GM23248 (cell line): ENCODE results near the gene ZNF608. TPM values are rescaled to one million over a fixed set of nuclear protein-coding genes. Genes with fewer than 3 reads are reported as not detected.

Source experiments
- DNase-seq: peaks from one replicate; pipeline ENCODE4 v3.0.0-alpha.2; 2015
- H2AFZ ChIP-seq: fragments of 200-600 bp; sonication (generic); 2 replicates; pipeline ENCODE4 v1.6.1; 2016; ENCODE audit warnings: antibody characterized with exemption
- H3F3A ChIP-seq: fragments of 200-600 bp; sonication (generic); 2 replicates; pipeline ENCODE4 v1.6.1; 2016; ENCODE audit warnings: mild to moderate bottlenecking, antibody characterized with exemption, mixed run types; ENCODE audit not compliant: insufficient read depth
- H3K27ac ChIP-seq: fragments of 200-600 bp; sonication (generic); 2 replicates; pipeline ENCODE4 v1.5.1; 2016; ENCODE audit warnings: mild to moderate bottlenecking
- H3K27me3 ChIP-seq: fragments of 200-600 bp; sonication (generic); replicated peaks from 2 replicates; pipeline ENCODE4 v1.6.1; 2016; ENCODE audit warnings: mild to moderate bottlenecking; ENCODE audit not compliant: insufficient read depth
- H3K36me3 ChIP-seq: fragments of 200-600 bp; sonication (generic); 2 replicates; pipeline ENCODE4 v1.6.1; 2016; ENCODE audit warnings: low read depth, mild to moderate bottlenecking
- H3K4me1 ChIP-seq: fragments of 200-600 bp; sonication (generic); 2 replicates; pipeline ENCODE4 v1.6.1; 2016; ENCODE audit warnings: mild to moderate bottlenecking; ENCODE audit not compliant: insufficient read depth
- H3K4me2 ChIP-seq: fragments of 200-600 bp; sonication (generic); one replicate; pipeline ENCODE4 v1.6.1; 2016; ENCODE audit warnings: mild to moderate bottlenecking; ENCODE audit not compliant: unreplicated experiment
- H3K4me3 ChIP-seq: fragments of 200-600 bp; sonication (generic); 2 replicates; pipeline ENCODE4 v1.5.1; 2016; ENCODE audit warnings: mild to moderate bottlenecking
- H3K79me2 ChIP-seq: fragments of 200-600 bp; sonication (generic); 2 replicates; pipeline ENCODE4 v1.6.1; 2016; ENCODE audit warnings: mild to moderate bottlenecking; ENCODE audit not compliant: insufficient read depth
- H3K9ac ChIP-seq: fragments of 200-600 bp; sonication (generic); 2 replicates; pipeline ENCODE4 v1.6.1; 2016; ENCODE audit warnings: mild to moderate bottlenecking
- H3K9me2 ChIP-seq: fragments of 200-600 bp; sonication (generic); 2 replicates; pipeline ENCODE4 v1.6.1; 2016; ENCODE audit warnings: mixed run types, mild to moderate bottlenecking, moderate library complexity; ENCODE audit not compliant: insufficient read depth
- H3K9me3 ChIP-seq: fragments of 200-600 bp; sonication (generic); one replicate; pipeline ENCODE4 v1.6.1; 2017; ENCODE audit warnings: low read depth
- H4K20me1 ChIP-seq: fragments of 200-600 bp; sonication (generic); 2 replicates; pipeline ENCODE4 v1.6.0; 2016; ENCODE audit not compliant: insufficient read depth
- EZH2 ChIP-seq: fragments of 200-600 bp; sonication (generic); IDR thresholded peaks from 2 replicates; pipeline ENCODE4 v1.6.1; 2018; ENCODE audit warnings: antibody characterized with exemption, mild to moderate bottlenecking; ENCODE audit not compliant: insufficient read depth, poor library complexity, severe bottlenecking
- EZH2phosphoT487 ChIP-seq: fragments of 200-600 bp; sonication (generic); IDR thresholded peaks from 2 replicates; pipeline ENCODE4 v1.6.1; 2018; ENCODE audit warnings: antibody characterized with exemption, moderate library complexity, mild to moderate bottlenecking, low read depth; ENCODE audit not compliant: insufficient read depth
- WGBS, 2 experiments: methylation state at CpG; one replicate each; pipeline ENCODE4 v1.1.6; 2015 to 2017; ENCODE audit warnings: low lambda C conversion rate in 2 of 2, low coverage in 1 of 2; ENCODE audit errors: missing lambda C conversion rate in 2 of 2; 5-methylcytosine and 5-hydroxymethylcytosine counted together
- in situ Hi-C: fragments of 300-500 bp; cut with MboI; formaldehyde crosslinking; loops from 2 replicates; pipeline ENCODE4 v1.15.0; 2020
- polyA plus RNA-seq: library from polyadenylated mRNA; unstranded; fragments of >200 nt; fragmentation: Nextera tagmentation; extraction: Ambion mirVana; gene quantifications from 2 replicates; pipeline ENCODE4 v1.2.1, GENCODE V29; 2016
- total RNA-seq: library from RNA; depleted of rRNA; stranded (reverse); fragments of >200 nt; shearing (Covaris generic); gene quantifications from 2 replicates; pipeline ENCODE4 v1.2.3, GENCODE V29; 2014

Gene ZNF608
- total and polyA plus RNA-seq, 2 experiments from 2014 or later, result 1.4 to 2.4 TPM

DNA sequence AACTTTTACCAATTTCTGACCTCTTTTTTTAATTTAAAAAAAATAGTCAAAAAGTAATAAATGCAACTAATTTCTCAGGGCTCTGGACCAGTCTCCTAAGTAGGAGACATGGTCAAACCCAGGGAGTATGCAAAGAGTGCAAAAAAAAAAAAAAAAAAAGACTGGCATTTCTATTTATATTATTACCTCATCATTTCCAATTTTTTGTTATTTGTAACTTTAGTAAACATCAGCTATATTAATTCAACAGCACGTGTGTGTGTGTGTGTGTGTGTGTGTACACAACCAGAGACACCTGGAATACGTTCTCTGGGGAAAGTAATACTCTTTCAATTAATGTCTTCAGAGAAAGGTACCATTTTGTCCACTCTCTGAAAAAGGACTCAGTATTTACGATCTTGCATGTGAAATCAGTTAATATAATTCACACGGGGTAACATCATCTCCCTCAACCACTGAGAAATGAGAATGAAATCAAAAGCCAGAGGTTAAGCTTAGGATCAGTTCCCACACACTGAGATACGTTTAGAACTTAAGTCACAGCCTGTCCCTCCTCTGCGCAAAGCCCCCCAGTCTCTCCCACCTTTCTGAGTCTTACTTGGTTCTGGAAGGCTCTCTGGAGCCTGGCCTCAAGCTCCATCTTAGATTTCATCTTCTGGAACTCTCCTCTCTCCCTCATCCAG is 21.9 kb downstream of the ZNF608 start:
- WGBS, 2 experiments, result 81 to 87% methylated on average over 6 of the region's 6 CpGs
- no peaks in the 10 kb centered on the region for H3F3A ChIP-seq
- H3K27ac ChIP-seq, result no peak overlapping the region

DNA sequence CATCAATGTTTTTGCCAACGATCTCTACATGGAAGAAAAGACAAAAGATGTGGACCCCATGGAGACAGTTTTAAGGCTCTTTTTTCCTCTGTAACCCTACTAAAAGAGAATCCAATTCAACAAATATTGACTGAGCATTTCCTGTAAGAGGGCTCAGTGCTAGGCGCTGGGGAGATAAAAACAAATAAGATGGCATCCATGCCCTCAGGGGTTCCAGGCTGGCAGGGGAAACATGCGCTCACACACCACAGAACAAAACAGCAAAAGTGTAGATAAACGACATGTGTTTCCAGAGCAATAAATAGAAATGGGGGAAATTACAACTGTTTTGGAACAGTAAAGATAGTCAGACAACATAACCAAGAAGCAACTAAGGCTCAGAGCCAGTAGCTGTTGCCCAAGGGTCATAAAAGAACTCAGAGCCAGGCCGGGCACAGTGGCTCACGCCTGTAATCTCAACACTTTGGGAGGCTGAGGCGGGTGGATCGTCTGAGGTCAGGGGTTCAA is 25.2 kb downstream of the ZNF608 start:
- Histone ChIP-seq H3K27me3 (no peaks in the 10 kb centered on the region), H3K79me2 (no peaks in the 10 kb centered on the region), H3F3A (no peaks in the 10 kb centered on the region), H4K20me1 (no peaks in the 10 kb centered on the region), H3K4me2 (no peak overlapping the region), H3K9me2 (no peaks in the 10 kb centered on the region), H3K27ac (no peak overlapping the region), H2AFZ (no peak overlapping the region), H3K9me3 (no peaks in the 10 kb centered on the region), H3K4me1 (no peaks in the 10 kb centered on the region), H3K9ac (no peak overlapping the region), H3K4me3 (no peak overlapping the region), H3K36me3 (no peaks in the 10 kb centered on the region)
- 52 to 54% methylated on average over 8 of the region's 8 CpGs for WGBS, 2 experiments
- in situ Hi-C loops, result no loop called here
- no peak for DNase-seq
- TF ChIP-seq EZH2phosphoT487, result no peak
- TF ChIP-seq EZH2, result no peak

More for the DNA sequence above, 21.9 kb downstream of the ZNF608 start:
- no peak overlapping the region for H2AFZ ChIP-seq
- no peak for DNase-seq
- H3K4me1 ChIP-seq, result no peaks in the 10 kb centered on the region
- in situ Hi-C loops, result no loop called here
- H3K36me3 ChIP-seq, result no peaks in the 10 kb centered on the region
- H3K79me2 ChIP-seq, result no peaks in the 10 kb centered on the region; the same call in 1 of the 2 replicates
- no peaks in the 10 kb centered on the region for H3K9me2 ChIP-seq
- H3K9ac ChIP-seq, result no peak overlapping the region
- no peaks in the 10 kb centered on the region for H4K20me1 ChIP-seq
- no peak for TF ChIP-seq EZH2phosphoT487
- no peak for TF ChIP-seq EZH2
- H3K4me3 ChIP-seq, result no peak overlapping the region
- no peak overlapping the region for H3K4me2 ChIP-seq
- no peaks in the 10 kb centered on the region for H3K9me3 ChIP-seq
- no peaks in the 10 kb centered on the region for H3K27me3 ChIP-seq

- Histone ChIP-seq H2AFZ (no peak overlapping the region), H3K27ac (no peak overlapping the region), H3K9ac (no peak overlapping the region), H3K4me1 (no peaks in the 10 kb centered on the region), H3K9me3 (no peaks in the 10 kb centered on the region), H3K4me3 (no peak overlapping the region), H3K36me3 (no peaks in the 10 kb centered on the region), H3K27me3 (no peaks in the 10 kb centered on the region), H4K20me1 (no peaks in the 10 kb centered on the region), H3K4me2 (no peak overlapping the region), H3K79me2 (no peaks in the 10 kb centered on the region), H3F3A (no peaks in the 10 kb centered on the region), H3K9me2 (no peaks in the 10 kb centered on the region)
- in situ Hi-C loops, result no loop called here
- no peak for TF ChIP-seq EZH2phosphoT487
- no peak for TF ChIP-seq EZH2
- 74 to 79% methylated on average over 4 of the region's 4 CpGs for WGBS, 2 experiments
- no peak for DNase-seq
Measured at GRCh38 chr5:124720593-124720992, 25.8 kb downstream of the ZNF608 start.

DNA sequence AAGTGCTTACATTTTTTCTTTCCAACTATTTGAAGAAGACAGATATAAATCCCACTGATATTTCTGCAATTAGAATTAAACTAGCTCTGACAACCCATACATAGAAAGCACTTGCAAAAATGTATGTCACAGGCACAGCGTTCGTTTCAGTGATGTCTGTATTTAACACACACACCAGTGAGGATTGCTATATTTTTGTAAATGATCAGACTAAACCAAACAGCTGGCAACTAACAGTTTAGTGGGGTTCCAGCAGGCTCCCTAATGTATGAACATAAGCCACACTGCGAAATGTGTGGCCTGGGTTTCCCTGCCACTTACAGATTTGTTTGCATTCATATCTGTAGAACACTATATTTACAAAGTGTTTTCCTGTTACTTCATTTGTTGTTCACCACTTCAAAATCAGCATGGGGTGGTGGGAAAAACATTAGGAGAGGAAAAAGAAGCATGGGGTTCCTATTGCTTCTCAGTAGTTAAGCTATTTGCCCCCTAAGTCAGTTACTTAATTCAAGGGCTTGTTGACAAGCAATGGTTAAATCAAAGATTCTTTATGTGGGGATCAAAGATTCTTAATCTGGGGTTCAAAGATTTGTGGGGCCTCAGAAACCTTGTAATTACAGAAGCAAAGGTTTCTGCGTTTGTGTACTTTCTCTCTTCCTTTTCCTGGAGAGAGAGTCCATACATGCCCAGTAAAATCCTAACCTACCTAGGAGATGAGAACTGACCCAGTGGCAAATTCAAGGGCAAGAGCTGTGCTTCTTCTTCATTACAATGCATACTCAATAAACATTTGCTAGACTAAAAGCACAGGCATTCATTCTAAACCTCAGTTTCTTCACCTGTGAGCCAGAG is 27.1 kb downstream of the ZNF608 start:
- Histone ChIP-seq H4K20me1 (no peaks in the 10 kb centered on the region), H3K4me2 (no peak overlapping the region)
- 92 to 93% methylated on average over 4 of the region's 4 CpGs for WGBS, 2 experiments

More for the DNA sequence above, 27.1 kb downstream of the ZNF608 start:
- TF ChIP-seq EZH2 (no peak), EZH2phosphoT487 (no peak)
- H3K27me3 ChIP-seq, result no peaks in the 10 kb centered on the region
- no peaks in the 10 kb centered on the region for H3F3A ChIP-seq
- in situ Hi-C loops, result no loop called here
- H3K9ac ChIP-seq, result no peak overlapping the region
- no peaks in the 10 kb centered on the region for H3K79me2 ChIP-seq
- H3K9me3 ChIP-seq, result no peaks in the 10 kb centered on the region
- DNase-seq, result no peak
- no peaks in the 10 kb centered on the region for H3K9me2 ChIP-seq
- no peak overlapping the region for H2AFZ ChIP-seq
- H3K4me1 ChIP-seq, result no peaks in the 10 kb centered on the region
- no peak overlapping the region for H3K4me3 ChIP-seq
- no peak overlapping the region for H3K27ac ChIP-seq
- no peaks in the 10 kb centered on the region for H3K36me3 ChIP-seq
